ENCODE results near the gene PARM1. TPM values are rescaled to one million over a fixed set of nuclear protein-coding genes. Genes with fewer than 3 reads are reported as not detected.

PARM1 gene
- polyA plus RNA-seq, 3 donors, result 0.06 to 0.54 (median 0.27) TPM

DNA sequence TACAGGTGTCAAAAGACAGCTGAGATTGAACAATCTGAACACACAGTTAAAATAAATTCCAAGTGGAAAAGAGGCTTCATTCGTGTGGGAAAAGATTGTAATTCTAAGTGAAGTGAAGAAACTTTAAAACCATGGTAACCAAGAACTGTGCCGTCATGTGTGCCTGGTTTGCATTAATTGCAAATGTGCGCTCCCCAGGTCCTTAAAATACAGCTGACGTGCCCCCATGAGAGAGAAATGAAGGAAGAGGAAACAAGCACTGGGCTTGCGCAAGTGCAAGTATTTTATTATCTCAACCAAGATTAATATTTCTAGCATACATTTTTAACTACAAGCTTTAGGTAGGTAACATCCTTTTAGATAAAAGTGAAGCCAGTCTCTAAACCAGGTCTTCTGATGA, 92.5 kb downstream of the PARM1 start:
- H4K20me1 ChIP-seq (ENCODE audit: insufficient read depth, low read length), result no peaks in the 10 kb centered on the region
- intact Hi-C loops (cut with micrococcal nuclease), result no loop called here
- WGBS (ENCODE audit: insufficient coverage), result no CpG with 5 or more reads among the region's 5 CpGs
- peaks cover 0 to 5% (median 3%) of the 10 kb centered on the region in 7 donors for H3K9me3 Mint-ChIP-seq
- no peaks in the 10 kb centered on the region for H3K36me3 Mint-ChIP-seq
- H3K9me3 ChIP-seq (replicated peaks in 1 of 2; ENCODE audit: control insufficient read depth in 1 of 2, insufficient read depth in 1 of 2, low read length in 2 of 2), result no peaks in the 10 kb centered on the region
- H3K4me3 Mint-ChIP-seq, result no peak overlapping the region
- H3K79me2 ChIP-seq (ENCODE audit: insufficient read depth, low read length), result no peaks in the 10 kb centered on the region
- no peak overlapping the region for H3K27ac ChIP-seq (ENCODE audit: low read depth in 1 of 2, low read length in 2 of 2)
- peak in 1 of 3 donors; percentile 8 for DNase-seq
- peaks cover 15% of the 10 kb centered on the region in 2 donors for H3K4me1 ChIP-seq (ENCODE audit: control insufficient read depth in 1 of 2, insufficient read depth in 2 of 2, low read length in 2 of 2)
- no peak overlapping the region for H2AFZ ChIP-seq (ENCODE audit: insufficient read depth, low read depth, low read length, poor library complexity, severe bottlenecking)
- TF ChIP-seq, protein P1, sequence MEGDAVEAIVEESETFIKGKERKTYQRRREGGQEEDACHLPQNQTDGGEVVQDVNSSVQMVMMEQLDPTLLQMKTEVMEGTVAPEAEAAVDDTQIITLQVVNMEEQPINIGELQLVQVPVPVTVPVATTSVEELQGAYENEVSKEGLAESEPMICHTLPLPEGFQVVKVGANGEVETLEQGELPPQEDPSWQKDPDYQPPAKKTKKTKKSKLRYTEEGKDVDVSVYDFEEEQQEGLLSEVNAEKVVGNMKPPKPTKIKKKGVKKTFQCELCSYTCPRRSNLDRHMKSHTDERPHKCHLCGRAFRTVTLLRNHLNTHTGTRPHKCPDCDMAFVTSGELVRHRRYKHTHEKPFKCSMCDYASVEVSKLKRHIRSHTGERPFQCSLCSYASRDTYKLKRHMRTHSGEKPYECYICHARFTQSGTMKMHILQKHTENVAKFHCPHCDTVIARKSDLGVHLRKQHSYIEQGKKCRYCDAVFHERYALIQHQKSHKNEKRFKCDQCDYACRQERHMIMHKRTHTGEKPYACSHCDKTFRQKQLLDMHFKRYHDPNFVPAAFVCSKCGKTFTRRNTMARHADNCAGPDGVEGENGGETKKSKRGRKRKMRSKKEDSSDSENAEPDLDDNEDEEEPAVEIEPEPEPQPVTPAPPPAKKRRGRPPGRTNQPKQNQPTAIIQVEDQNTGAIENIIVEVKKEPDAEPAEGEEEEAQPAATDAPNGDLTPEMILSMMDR (IDR thresholded peaks at IDR 0.05), result no peak
- H3K4me3 ChIP-seq (replicated peaks in 1 of 3; ENCODE audit: low read depth in 2 of 3, low read length in 3 of 3), result no peak overlapping the region
- H3K4me2 ChIP-seq (replicated peaks; ENCODE audit: extremely low read depth, low read length, poor library complexity, severe bottlenecking), result no peak overlapping the region
- H3K9ac ChIP-seq (ENCODE audit: insufficient read depth, low read length, poor library complexity, severe bottlenecking), result no peak overlapping the region
- H3K27ac Mint-ChIP-seq, result no peak overlapping the region
- H3K4me1 Mint-ChIP-seq, result peaks cover 12% of the 10 kb centered on the region
- H3K27me3 ChIP-seq (ENCODE audit: control insufficient read depth in 2 of 2, insufficient read depth in 2 of 2, low read length in 2 of 2), result no peaks in the 10 kb centered on the region
- H3K36me3 ChIP-seq (replicated peaks in 1 of 2; ENCODE audit: control insufficient read depth in 1 of 2, insufficient read depth in 2 of 2, low read length in 2 of 2), result no peaks in the 10 kb centered on the region
- H3K27me3 Mint-ChIP-seq (ENCODE audit: low read depth in 3 of 3), result peaks cover 3 to 12% (median 3%) of the 10 kb centered on the region in 3 donors

DNA sequence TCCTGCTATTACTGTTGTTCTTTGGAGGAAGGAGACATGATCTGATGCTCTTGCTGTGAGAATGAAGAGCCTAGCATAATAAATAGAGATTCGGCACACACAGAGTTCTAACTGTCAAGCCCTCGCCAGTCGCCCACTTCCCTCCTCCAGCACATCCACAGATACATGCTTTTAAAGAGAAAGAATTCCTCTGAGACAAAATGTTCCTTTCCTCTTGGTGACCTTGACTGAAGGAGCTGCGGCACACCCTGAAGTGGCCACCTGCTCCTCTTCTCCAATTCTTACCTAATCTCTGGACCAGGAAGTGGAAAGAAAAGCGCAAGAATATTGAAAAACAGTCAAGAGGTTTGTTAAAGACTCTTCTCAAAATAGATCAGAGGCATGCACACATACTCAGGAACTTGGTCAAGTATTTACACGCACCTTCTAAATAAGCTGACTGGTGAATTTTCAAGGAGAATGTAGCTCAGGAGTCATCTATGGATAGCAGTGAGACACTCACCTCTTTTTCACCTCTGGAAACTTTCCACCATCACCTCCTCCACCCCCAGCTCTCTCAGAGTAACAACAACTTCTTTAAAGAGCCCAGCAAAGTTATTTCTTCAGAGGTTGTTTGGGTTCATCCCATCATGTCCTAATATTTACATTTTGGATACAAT, 95.4 kb downstream of the PARM1 start:
- Mint-ChIP-seq H3K9me3 (peaks cover 0 to 4% (median 2%) of the 10 kb centered on the region in 7 donors), H3K4me1 (peaks cover 24% of the 10 kb centered on the region), H3K27me3 (ENCODE audit: low read depth in 3 of 3) (peaks cover 0 to 12% (median 3%) of the 10 kb centered on the region in 3 donors), H3K4me3 (no peak overlapping the region), H3K36me3 (no peaks in the 10 kb centered on the region), H3K27ac (no peak overlapping the region)
- no peaks in the 10 kb centered on the region for H3K79me2 ChIP-seq (ENCODE audit: insufficient read depth, low read length)
- intact Hi-C loops (cut with micrococcal nuclease), result no loop called here
- H4K20me1 ChIP-seq (ENCODE audit: insufficient read depth, low read length), result no peaks in the 10 kb centered on the region
- H3K36me3 ChIP-seq (replicated peaks in 1 of 2; ENCODE audit: control insufficient read depth in 1 of 2, insufficient read depth in 2 of 2, low read length in 2 of 2), result no peaks in the 10 kb centered on the region
- no peaks in the 10 kb centered on the region for H3K27me3 ChIP-seq (ENCODE audit: control insufficient read depth in 2 of 2, insufficient read depth in 2 of 2, low read length in 2 of 2)
- no peak for DNase-seq
- TF ChIP-seq, protein P1 (IDR thresholded peaks at IDR 0.05), result no peak
- H3K9ac ChIP-seq (ENCODE audit: insufficient read depth, low read length, poor library complexity, severe bottlenecking), result no peak overlapping the region
- H3K4me1 ChIP-seq (ENCODE audit: control insufficient read depth in 1 of 2, insufficient read depth in 2 of 2, low read length in 2 of 2), result peaks cover 26 to 29% of the 10 kb centered on the region in 2 donors
- no peaks in the 10 kb centered on the region for H3K9me3 ChIP-seq (replicated peaks in 1 of 2; ENCODE audit: control insufficient read depth in 1 of 2, insufficient read depth in 1 of 2, low read length in 2 of 2)
- H3K4me2 ChIP-seq (replicated peaks; ENCODE audit: extremely low read depth, low read length, poor library complexity, severe bottlenecking), result no peak overlapping the region
- H2AFZ ChIP-seq (ENCODE audit: insufficient read depth, low read depth, low read length, poor library complexity, severe bottlenecking), result no peak overlapping the region
- H3K27ac ChIP-seq (ENCODE audit: low read depth in 1 of 2, low read length in 2 of 2), result no peak overlapping the region
- no peak overlapping the region for H3K4me3 ChIP-seq (replicated peaks in 1 of 3; ENCODE audit: low read depth in 2 of 3, low read length in 3 of 3)
- WGBS (ENCODE audit: insufficient coverage), result no CpG with 5 or more reads among the region's 6 CpGs
